ENCODE data around the gene FLCN. TPM values are rescaled to one million over a fixed set of nuclear protein-coding genes. Genes with fewer than 3 reads are reported as not detected.

FLCN gene
- total RNA-seq, 1 experiment from 2014 or later: 71.6 TPM

DNA sequence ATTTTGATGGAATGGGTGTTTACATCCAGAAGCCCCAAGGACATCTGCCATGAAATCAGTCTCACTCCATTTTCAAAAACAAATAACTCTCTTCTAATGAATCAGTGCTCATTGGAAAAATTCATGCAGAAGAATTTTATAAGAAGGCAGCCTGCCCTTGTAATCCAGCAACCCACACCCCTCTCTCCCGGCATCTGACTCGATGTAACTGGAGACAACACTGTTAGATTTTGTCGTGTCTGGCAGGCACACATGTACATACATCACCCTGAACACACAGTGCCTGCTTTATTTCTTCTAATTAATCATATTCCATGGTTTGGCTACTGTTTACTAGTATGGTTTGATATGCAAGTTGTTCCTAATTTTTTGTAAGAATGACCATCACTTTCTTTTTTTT lies 19.0 kb downstream of the FLCN start:
- Histone ChIP-seq H3K9me3 (ENCODE audit: control insufficient read depth, insufficient read depth, low read depth, low read length) (no peaks in the 10 kb centered on the region), H3K27me3 (ENCODE audit: control insufficient read depth, insufficient read depth, low read length) (no peaks in the 10 kb centered on the region), H3K27ac (ENCODE audit: low read length) (no peak overlapping the region), H3K4me1 (ENCODE audit: control insufficient read depth, insufficient read depth, low read length) (no peaks in the 10 kb centered on the region), H3K36me3 (ENCODE audit: control insufficient read depth, insufficient read depth, low read length) (peaks cover 11% of the 10 kb centered on the region), H3K4me3 (ENCODE audit: low read depth in 2 of 2, low read length in 2 of 2) (no peak overlapping the region)
- TF ChIP-seq SIN3A (IDR thresholded peaks at IDR 0.05; ENCODE audit: borderline replicate concordance, insufficient read depth, low read depth, low read length) (no peak), POLR2AphosphoS5 (IDR thresholded peaks at IDR 0.05; ENCODE audit: low read depth, low read length) (no peak), TCF7L2 (IDR thresholded peaks at IDR 0.05; ENCODE audit: low read depth, low read length) (no peak)
- TF ChIP-seq, protein P1, sequence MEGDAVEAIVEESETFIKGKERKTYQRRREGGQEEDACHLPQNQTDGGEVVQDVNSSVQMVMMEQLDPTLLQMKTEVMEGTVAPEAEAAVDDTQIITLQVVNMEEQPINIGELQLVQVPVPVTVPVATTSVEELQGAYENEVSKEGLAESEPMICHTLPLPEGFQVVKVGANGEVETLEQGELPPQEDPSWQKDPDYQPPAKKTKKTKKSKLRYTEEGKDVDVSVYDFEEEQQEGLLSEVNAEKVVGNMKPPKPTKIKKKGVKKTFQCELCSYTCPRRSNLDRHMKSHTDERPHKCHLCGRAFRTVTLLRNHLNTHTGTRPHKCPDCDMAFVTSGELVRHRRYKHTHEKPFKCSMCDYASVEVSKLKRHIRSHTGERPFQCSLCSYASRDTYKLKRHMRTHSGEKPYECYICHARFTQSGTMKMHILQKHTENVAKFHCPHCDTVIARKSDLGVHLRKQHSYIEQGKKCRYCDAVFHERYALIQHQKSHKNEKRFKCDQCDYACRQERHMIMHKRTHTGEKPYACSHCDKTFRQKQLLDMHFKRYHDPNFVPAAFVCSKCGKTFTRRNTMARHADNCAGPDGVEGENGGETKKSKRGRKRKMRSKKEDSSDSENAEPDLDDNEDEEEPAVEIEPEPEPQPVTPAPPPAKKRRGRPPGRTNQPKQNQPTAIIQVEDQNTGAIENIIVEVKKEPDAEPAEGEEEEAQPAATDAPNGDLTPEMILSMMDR (IDR thresholded peaks at IDR 0.05): no peak
- TF ChIP-seq, protein P2, sequence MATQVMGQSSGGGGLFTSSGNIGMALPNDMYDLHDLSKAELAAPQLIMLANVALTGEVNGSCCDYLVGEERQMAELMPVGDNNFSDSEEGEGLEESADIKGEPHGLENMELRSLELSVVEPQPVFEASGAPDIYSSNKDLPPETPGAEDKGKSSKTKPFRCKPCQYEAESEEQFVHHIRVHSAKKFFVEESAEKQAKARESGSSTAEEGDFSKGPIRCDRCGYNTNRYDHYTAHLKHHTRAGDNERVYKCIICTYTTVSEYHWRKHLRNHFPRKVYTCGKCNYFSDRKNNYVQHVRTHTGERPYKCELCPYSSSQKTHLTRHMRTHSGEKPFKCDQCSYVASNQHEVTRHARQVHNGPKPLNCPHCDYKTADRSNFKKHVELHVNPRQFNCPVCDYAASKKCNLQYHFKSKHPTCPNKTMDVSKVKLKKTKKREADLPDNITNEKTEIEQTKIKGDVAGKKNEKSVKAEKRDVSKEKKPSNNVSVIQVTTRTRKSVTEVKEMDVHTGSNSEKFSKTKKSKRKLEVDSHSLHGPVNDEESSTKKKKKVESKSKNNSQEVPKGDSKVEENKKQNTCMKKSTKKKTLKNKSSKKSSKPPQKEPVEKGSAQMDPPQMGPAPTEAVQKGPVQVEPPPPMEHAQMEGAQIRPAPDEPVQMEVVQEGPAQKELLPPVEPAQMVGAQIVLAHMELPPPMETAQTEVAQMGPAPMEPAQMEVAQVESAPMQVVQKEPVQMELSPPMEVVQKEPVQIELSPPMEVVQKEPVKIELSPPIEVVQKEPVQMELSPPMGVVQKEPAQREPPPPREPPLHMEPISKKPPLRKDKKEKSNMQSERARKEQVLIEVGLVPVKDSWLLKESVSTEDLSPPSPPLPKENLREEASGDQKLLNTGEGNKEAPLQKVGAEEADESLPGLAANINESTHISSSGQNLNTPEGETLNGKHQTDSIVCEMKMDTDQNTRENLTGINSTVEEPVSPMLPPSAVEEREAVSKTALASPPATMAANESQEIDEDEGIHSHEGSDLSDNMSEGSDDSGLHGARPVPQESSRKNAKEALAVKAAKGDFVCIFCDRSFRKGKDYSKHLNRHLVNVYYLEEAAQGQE (IDR thresholded peaks at IDR 0.05; ENCODE audit: insufficient read depth in 1 of 2, low read depth in 2 of 2, low read length in 1 of 2): no peak
- intact Hi-C loops (cut with micrococcal nuclease; ENCODE audit: unreplicated experiment) (no loop called here), in situ Hi-C loops (cut with HindIII; ENCODE audit: low pct_unique_long_range_greater_than_20kb, low sequenced_read_pairs) (no loop called here)
- CTCF ChIA-PET: no interaction called here
- DNase-seq (ENCODE audit: low read depth, low spot score) (no peak), ATAC-seq (no peak)
- no TSS peak for BruUV-seq (replicated peaks)
- POLR2A ChIA-PET: no interaction called here

DNA sequence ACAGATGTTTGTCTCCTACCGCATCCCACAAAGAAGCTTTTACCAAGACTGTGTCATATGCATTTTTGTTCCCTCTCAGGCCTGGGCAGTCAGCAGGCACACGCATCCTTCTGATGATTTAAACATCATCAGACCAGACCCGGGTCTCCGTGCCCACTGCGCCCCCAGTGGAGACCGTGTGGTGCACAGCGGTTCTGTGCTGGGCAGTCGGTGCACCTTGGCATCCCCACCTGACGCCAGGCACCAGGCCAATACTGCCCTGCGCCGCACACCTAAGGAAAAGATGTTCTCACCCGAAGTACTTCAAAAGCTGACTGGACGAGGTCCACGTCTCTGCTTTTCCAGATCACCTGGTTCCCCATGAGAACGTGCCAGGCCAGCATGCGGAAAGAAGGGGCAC lies 20.2 kb downstream of the FLCN start:
- intact Hi-C loops (cut with micrococcal nuclease; ENCODE audit: unreplicated experiment): no loop called here
- H3K4me1 ChIP-seq (ENCODE audit: control insufficient read depth, insufficient read depth, low read length): no peaks in the 10 kb centered on the region
- in situ Hi-C loops (cut with HindIII; ENCODE audit: low pct_unique_long_range_greater_than_20kb, low sequenced_read_pairs): no loop called here
- ChIA-PET POLR2A (no interaction called here), CTCF (no interaction called here)
- no peaks in the 10 kb centered on the region for H3K9me3 ChIP-seq (ENCODE audit: control insufficient read depth, insufficient read depth, low read depth, low read length)
- H3K27ac ChIP-seq (ENCODE audit: low read length): no peak overlapping the region
- no peak overlapping the region for H3K4me3 ChIP-seq (ENCODE audit: low read depth in 2 of 2, low read length in 2 of 2)
- no peaks in the 10 kb centered on the region for H3K27me3 ChIP-seq (ENCODE audit: control insufficient read depth, insufficient read depth, low read length)
- DNase-seq (ENCODE audit: low read depth, low spot score): no peak
- TF ChIP-seq SIN3A (IDR thresholded peaks at IDR 0.05; ENCODE audit: borderline replicate concordance, insufficient read depth, low read depth, low read length) (no peak), TCF7L2 (IDR thresholded peaks at IDR 0.05; ENCODE audit: low read depth, low read length) (no peak), POLR2AphosphoS5 (IDR thresholded peaks at IDR 0.05; ENCODE audit: low read depth, low read length) (no peak)
- TF ChIP-seq, protein P2 (IDR thresholded peaks at IDR 0.05; ENCODE audit: insufficient read depth in 1 of 2, low read depth in 2 of 2, low read length in 1 of 2): no peak
- no TSS peak for BruUV-seq (replicated peaks)
- ATAC-seq: peak; percentile 59; the same call in 1 of the 2 replicates
- peaks cover 11% of the 10 kb centered on the region for H3K36me3 ChIP-seq (ENCODE audit: control insufficient read depth, insufficient read depth, low read length)

Data from Panc1 (cell line).